Activated CD4-positive, alpha-beta T cell treated with anti-CD3 and anti-CD28 coated beads, Interleukin-2, amount 50 U/mL, for 48 hours (primary cell): Measurements from ENCODE around the gene C1QL1.

Experiments used
- DNase-seq, 2 experiments: peaks; one replicate each; pipeline ENCODE4 v3.0.0-alpha.2; 2020

Gene C1QL1

GRCh38 chr17:44912763-44913544 lies 55.1 kb downstream of the C1QL1 start:
- DNase-seq: no peak

- DNase-seq: peak; percentile 58 to 69
Observed at GRCh38 chr17:44911133-44912001, 56.7 kb downstream of the C1QL1 start.

- DNase-seq: no peak
Observed at GRCh38 chr17:44910231-44911106, 57.6 kb downstream of the C1QL1 start.
